ENCODE measurements around the gene JAM2.

DNA sequence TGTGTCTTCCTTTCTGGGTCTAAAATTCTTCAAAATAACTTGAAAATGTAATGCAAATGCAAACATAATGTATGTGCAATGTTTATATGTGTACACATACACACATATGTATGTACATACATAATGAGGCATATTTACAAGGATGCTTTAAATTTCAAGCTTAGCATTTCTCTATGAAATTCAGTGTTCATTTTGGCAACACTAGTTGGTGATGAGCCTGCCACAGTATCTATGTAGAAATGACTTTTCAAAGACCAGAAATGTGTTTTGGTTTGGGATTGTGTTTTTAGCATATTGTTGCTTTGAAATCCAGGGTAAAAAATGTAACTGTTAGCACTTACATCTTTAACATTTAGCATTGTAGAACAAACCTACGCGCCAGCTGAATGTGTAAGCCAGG lies 105.8 kb downstream of the JAM2 start:
- TF ChIP-seq CTCF (IDR thresholded peaks at IDR 0.05) (no peak), POLR2A (IDR thresholded peaks at IDR 0.05) (no peak)
